NCI-H82 treated with DMSO at 0.1 percent for 48 hours (cell line): ENCODE results near the gene NRROS.
A peak's percentile ranks its signal among the peaks of the same experiment; 100 is the strongest.

ENCODE experiments used
- DNase-seq: peaks from one replicate; lab custom pipeline; 2025; ENCODE audit not compliant: unreplicated experiment; lab: John Stamatoyannopoulos, UW

NRROS gene

GRCh38 chr3:196677353-196677752 lies 37.9 kb downstream of the NRROS start:
- no peak for DNase-seq

GRCh38 chr3:196677931-196678330 lies 38.4 kb downstream of the NRROS start:
- DNase-seq: no peak

DNA sequence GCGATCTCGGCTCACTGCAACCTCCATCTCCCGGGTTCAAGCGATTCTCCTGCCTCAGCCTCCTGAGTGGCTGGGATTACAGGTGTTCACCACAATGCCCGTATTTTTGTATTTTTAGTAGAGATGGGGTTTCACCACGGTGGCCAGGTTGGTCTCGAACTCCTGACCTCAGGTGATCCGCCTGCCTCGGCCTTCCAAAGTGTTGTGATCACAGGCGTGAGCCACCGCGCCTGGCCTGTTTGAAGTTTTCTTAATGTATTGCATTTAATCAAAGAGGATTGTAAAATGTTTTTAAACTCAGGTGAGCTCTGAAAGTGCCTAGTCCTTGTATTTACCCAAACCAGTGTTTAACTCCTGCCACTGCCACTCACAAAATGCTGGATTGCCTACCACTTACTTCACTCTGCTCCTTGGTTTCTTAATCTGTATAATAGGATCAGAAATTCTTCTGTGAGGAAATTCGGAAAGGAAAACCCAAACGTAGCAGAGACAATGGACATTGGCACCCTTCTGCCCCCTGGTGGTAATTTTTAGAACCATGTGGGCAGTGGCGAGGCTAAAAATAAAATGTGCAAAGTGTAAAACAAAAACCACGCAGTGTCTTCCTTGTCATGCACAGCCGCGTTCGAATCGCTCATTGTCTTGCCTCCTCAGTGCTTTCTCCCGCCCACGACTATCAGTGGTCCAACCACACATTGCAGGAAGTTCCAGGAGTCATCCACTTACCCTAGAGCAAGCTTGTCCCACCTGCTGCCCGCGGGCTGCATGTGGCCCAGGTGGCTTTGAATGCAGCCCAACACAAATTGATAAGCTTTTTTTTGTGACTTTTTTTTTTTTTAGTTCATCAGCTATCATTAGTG lies 45.3 kb downstream of the NRROS start:
- DNase-seq: peak; percentile 97

GRCh38 chr3:196686436-196686835 lies 46.9 kb downstream of the NRROS start:
- no peak for DNase-seq

DNA sequence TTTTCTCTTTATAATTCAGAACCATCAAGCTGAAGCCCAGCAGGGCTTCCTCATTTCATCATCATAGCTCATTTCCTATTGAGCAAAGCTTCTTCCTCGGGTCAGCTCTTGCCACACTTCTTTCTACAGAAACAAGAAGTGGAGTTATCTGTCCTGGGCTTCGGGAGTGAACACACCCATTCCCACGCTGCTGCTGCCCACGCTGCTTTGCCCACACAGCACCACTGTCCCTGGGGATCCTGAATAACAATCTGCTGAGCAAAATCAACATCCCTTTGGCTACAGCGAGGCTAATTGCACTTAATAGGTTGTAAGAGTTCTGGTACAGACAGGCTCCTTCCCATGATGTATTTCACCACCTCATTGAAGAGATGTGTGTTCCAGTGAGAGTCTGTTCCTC lies 48.9 kb downstream of the NRROS start:
- no peak for DNase-seq

DNA sequence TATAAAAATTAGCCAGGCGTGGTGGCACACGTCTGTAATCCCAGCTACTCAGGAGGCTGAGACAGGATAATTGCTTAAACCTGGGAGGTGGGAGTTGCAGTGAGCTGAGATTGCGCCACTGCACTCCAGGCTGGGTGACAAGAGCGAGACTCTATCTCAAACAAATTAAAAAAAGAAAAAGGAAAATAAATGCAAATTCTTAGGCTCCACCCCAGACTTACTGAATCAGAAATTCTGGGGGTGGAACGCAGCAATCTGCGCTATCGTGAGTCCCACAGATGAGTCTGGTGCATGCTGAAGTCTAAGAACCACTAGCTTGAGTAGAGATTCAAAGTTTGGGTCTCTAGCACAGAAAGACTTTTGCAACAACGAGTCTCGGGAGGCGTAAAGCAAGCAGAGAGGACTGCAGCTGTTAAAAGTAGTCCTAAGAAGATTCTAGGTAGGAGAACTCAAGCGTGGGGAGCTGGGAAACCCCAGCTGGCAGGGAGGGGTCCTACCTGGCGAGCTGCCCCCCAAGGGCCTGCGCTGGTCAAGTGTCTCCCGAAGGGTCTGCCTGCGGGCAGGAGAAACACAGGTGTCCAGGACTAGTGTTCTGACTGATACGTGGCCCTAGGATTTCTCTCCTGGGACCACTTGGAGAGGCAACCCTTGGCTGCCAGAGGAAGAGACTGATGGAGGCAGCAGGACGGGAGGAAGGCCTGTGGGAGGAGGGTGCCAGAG lies 50.6 kb downstream of the NRROS start:
- no peak for DNase-seq

GRCh38 chr3:196691386-196691785 lies 51.9 kb downstream of the NRROS start:
- DNase-seq: no peak

GRCh38 chr3:196694202-196694638 lies 54.7 kb downstream of the NRROS start:
- DNase-seq: no peak

- DNase-seq: no peak
These were observed 55.7 kb downstream of the NRROS start for GRCh38 chr3:196694941-196695848.

- DNase-seq: no peak
These were observed 56.3 kb downstream of the NRROS start for GRCh38 chr3:196695849-196696226.

- DNase-seq: no peak
These were observed 57.8 kb downstream of the NRROS start for GRCh38 chr3:196697270-196697669.

DNA sequence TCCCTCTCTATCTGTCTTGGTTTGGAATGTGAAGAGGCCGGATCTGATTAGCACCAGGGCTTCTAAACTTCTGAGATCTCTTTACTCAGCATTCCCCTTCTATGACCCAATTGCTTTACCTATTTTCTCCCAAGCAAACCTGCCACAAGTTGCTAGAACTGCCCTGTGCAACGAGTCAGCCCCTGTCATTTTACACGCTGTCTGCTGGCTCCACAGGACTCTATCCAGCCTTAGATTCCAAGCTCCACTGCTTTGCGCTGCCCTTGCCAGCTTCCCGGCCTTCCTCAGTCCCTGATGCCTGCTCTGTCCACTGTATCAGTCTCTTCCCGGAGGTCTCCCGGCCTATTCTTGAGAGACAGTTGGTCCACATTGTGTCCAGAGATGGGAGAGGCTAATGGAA lies 60.3 kb downstream of the NRROS start:
- DNase-seq: no peak

- DNase-seq: no peak
These were observed 61.3 kb downstream of the NRROS start for GRCh38 chr3:196700801-196701200.

GRCh38 chr3:196706327-196706726 lies 66.8 kb downstream of the NRROS start:
- DNase-seq: no peak

GRCh38 chr3:196706731-196707130 lies 67.2 kb downstream of the NRROS start:
- DNase-seq: no peak

- DNase-seq: no peak
These were observed 68.1 kb downstream of the NRROS start for GRCh38 chr3:196707566-196707965.

DNA sequence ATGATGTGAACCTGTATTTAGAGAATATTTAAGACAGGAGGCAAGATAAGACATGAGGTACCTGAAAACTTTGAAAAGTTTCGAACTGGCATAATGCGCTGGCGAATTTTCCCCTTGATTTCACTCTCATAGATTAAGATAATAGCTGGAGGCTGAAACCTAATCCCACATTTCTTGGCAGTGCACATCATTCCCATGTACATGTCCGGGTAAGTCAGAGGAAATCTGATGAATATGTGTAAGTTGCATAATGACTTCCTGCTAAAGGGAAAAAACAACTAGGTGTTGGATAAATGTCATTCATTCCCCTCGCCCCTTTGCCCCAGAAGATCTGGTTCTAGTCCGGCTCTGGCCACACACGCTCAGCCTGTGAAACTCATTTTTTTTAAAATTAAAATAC lies 69.0 kb downstream of the NRROS start:
- no peak for DNase-seq
